DND-41 (cell line): ENCODE measurements around the gene ANKMY1.

Source experiments
- ATAC-seq: fragments of 200-7000 bp; cut with Tn5 transposase; 3 replicates; pipeline ENCODE4 v1.9.1; 2021; ENCODE audit warnings: low read depth; ENCODE audit not compliant: insufficient read depth
- DNase-seq: peaks from one replicate; pipeline ENCODE4 v3.0.0-alpha.2; 2020
- H2AFZ ChIP-seq: 2 replicates; pipeline ENCODE4 v1.6.0; 2012; ENCODE audit warnings: low read depth, low read length
- H3K27ac ChIP-seq: 2 replicates; pipeline ENCODE4 v1.5.1; 2012; ENCODE audit warnings: low read length, inconsistent platforms
- H3K27me3 ChIP-seq: fragments of 200-600 bp; sonication (generic); 2 replicates; pipeline ENCODE4 v1.6.0; 2012; ENCODE audit warnings: low read length, mild to moderate bottlenecking, inconsistent platforms; ENCODE audit not compliant: insufficient read depth, poor library complexity
- H3K36me3 ChIP-seq: 2 replicates; pipeline ENCODE4 v1.5.1; 2012; ENCODE audit warnings: low read length, inconsistent platforms; ENCODE audit not compliant: insufficient read depth
- H3K4me1 ChIP-seq: 2 replicates; pipeline ENCODE4 v1.5.1; 2012; ENCODE audit warnings: mild to moderate bottlenecking, low read length; ENCODE audit not compliant: insufficient read depth
- H3K4me2 ChIP-seq: 2 replicates; pipeline ENCODE4 v1.6.0; 2012; ENCODE audit warnings: mild to moderate bottlenecking, moderate library complexity, low read length, inconsistent platforms; ENCODE audit not compliant: insufficient read depth
- H3K4me3 ChIP-seq, 2 experiments: fragments of 200-600 bp in 1 of 2; shearing (Covaris generic) in 1 of 2; 2 replicates each; pipeline ENCODE4 v1.5.1; 2012 to 2016; ENCODE audit warnings: inconsistent platforms in 2 of 2, low read length in 2 of 2, mild to moderate bottlenecking in 2 of 2, low read depth in 1 of 2, moderate library complexity in 1 of 2
- H3K79me2 ChIP-seq: 2 replicates; pipeline ENCODE4 v1.6.0; 2012; ENCODE audit warnings: low read length, inconsistent platforms; ENCODE audit not compliant: insufficient read depth
- H3K9ac ChIP-seq: 2 replicates; pipeline ENCODE4 v1.6.0; 2012; ENCODE audit warnings: low read depth, mild to moderate bottlenecking, inconsistent platforms, low read length, moderate library complexity
- H3K9me3 ChIP-seq: 2 replicates; pipeline ENCODE4 v1.5.1; 2012; ENCODE audit warnings: low read length, moderate library complexity, mild to moderate bottlenecking, inconsistent platforms; ENCODE audit not compliant: insufficient read depth, severe bottlenecking
- H4K20me1 ChIP-seq: 2 replicates; pipeline ENCODE4 v1.6.0; 2012; ENCODE audit warnings: low read length; ENCODE audit not compliant: insufficient read depth
- EZH2 ChIP-seq: IDR thresholded peaks from 3 replicates; pipeline ENCODE4 v1.6.1; 2012; ENCODE audit warnings: borderline replicate concordance, low read depth, mild to moderate bottlenecking, moderate library complexity, low read length, inconsistent platforms; ENCODE audit not compliant: severe bottlenecking
- TF ChIP-seq, protein P1 (sequence below): IDR thresholded peaks from 2 replicates; pipeline ENCODE4 v1.5.1; 2012; ENCODE audit warnings: borderline replicate concordance, low read length, moderate library complexity, mild to moderate bottlenecking; ENCODE audit not compliant: poor library complexity, severe bottlenecking; ENCODE audit errors: extremely low read depth

ANKMY1 gene

GRCh38 chr2:240434728-240435456 lies 122.9 kb downstream of the ANKMY1 start:
- Histone ChIP-seq H3K4me3 (no peak overlapping the region), H3K9me3 (no peaks in the 10 kb centered on the region), H4K20me1 (peaks cover 6% of the 10 kb centered on the region), H3K27ac (no peak overlapping the region), H2AFZ (no peak overlapping the region), H3K4me1 (no peaks in the 10 kb centered on the region), H3K27me3 (no peaks in the 10 kb centered on the region), H3K4me2 (no peak overlapping the region), H3K79me2 (no peaks in the 10 kb centered on the region), H3K36me3 (no peaks in the 10 kb centered on the region), H3K9ac (no peak overlapping the region)
- DNase-seq (no peak), ATAC-seq (no peak)
- no peak for TF ChIP-seq EZH2
- TF ChIP-seq, protein P1, sequence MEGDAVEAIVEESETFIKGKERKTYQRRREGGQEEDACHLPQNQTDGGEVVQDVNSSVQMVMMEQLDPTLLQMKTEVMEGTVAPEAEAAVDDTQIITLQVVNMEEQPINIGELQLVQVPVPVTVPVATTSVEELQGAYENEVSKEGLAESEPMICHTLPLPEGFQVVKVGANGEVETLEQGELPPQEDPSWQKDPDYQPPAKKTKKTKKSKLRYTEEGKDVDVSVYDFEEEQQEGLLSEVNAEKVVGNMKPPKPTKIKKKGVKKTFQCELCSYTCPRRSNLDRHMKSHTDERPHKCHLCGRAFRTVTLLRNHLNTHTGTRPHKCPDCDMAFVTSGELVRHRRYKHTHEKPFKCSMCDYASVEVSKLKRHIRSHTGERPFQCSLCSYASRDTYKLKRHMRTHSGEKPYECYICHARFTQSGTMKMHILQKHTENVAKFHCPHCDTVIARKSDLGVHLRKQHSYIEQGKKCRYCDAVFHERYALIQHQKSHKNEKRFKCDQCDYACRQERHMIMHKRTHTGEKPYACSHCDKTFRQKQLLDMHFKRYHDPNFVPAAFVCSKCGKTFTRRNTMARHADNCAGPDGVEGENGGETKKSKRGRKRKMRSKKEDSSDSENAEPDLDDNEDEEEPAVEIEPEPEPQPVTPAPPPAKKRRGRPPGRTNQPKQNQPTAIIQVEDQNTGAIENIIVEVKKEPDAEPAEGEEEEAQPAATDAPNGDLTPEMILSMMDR: no peak

- TF ChIP-seq, protein P1: no peak
- no peak for TF ChIP-seq EZH2
- no peaks in the 10 kb centered on the region for H3K36me3 ChIP-seq
- no peaks in the 10 kb centered on the region for H3K9me3 ChIP-seq
- H4K20me1 ChIP-seq: peaks cover 6% of the 10 kb centered on the region
- no peak overlapping the region for H3K4me2 ChIP-seq
- H3K27ac ChIP-seq: no peak overlapping the region
- DNase-seq (no peak), ATAC-seq (no peak)
- H2AFZ ChIP-seq: no peak overlapping the region
- no peaks in the 10 kb centered on the region for H3K27me3 ChIP-seq
- H3K4me1 ChIP-seq: no peaks in the 10 kb centered on the region
- H3K9ac ChIP-seq: no peak overlapping the region
- no peaks in the 10 kb centered on the region for H3K79me2 ChIP-seq
- H3K4me3 ChIP-seq: no peak overlapping the region
Measured at GRCh38 chr2:240433973-240434727, 123.6 kb downstream of the ANKMY1 start.

DNA sequence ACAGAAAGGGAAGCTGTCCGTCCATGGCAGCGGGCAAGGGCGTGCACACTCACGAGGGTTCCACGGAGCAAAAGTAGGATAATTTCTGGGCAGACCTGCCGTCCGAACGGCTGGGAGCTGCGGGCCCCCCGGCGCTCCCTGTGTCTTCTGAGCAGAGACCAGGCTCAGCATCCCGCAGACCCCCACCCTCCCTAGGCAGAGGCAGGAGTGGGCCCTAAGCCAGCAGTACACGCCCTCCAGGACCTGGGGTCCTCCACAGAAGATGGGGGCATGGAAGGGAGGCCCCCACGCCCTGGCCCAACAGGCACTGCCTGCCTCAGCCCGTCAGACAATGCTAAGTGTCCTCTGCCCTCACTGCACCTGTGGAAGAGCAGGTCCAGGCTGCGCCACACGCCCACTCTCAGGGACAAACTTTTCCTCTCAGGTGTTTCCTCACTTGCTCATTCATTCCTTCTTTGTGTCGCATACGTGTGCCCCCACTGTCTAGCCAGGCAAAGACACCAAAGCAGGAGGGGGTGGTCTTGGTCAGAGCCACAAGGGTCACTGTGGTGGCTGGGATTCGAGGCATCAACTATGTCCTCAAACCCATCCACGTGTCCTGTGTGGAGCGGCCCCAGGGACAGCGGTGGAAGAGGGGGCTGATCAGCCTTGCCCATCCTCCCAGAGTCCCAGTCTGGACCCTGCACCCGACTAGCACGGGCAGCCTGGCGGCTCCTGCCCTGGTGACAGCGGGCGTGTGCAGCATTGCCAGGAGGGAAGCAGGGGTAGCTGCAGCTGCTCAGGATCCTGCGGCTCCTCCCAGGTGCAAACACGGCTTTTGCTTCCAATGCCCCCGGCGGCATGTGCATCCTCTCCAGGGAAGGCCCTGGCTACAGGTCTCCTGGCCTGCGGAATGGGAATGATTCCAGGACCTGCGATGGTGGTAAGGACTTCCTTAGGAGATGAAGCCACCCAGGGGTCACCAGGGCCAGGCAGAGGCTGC lies 124.7 kb downstream of the ANKMY1 start:
- DNase-seq (no peak), ATAC-seq (no peak)
- Histone ChIP-seq H3K4me2 (no peak overlapping the region), H3K9me3 (no peaks in the 10 kb centered on the region), H4K20me1 (peaks cover 6% of the 10 kb centered on the region), H3K27ac (no peak overlapping the region), H3K4me3 (no peak overlapping the region), H3K9ac (no peak overlapping the region), H3K79me2 (no peaks in the 10 kb centered on the region), H2AFZ (no peak overlapping the region), H3K27me3 (no peaks in the 10 kb centered on the region), H3K4me1 (no peaks in the 10 kb centered on the region), H3K36me3 (no peaks in the 10 kb centered on the region)
- no peak for TF ChIP-seq EZH2
- TF ChIP-seq, protein P1: no peak
